GM12878 (cell line): ENCODE measurements around the gene PHF23. TPM values are rescaled to one million over a fixed set of nuclear protein-coding genes. Genes with fewer than 3 reads are reported as not detected.

Source experiments
- BACH1 ChIP-seq: fragments of 450-650 bp; IDR thresholded peaks from 2 replicates; pipeline ENCODE4 v1.6.1; 2017; ENCODE audit warnings: mild to moderate bottlenecking, borderline replicate concordance
- BHLHE40 ChIP-seq, 2 experiments: fragments of 450-650 bp in 1 of 2; IDR thresholded peaks; 2 replicates each; pipeline ENCODE4 v1.6.1; 2011 to 2017; ENCODE audit warnings: low read depth in 2 of 2, borderline replicate concordance in 1 of 2, improper control_type of control experiment in 1 of 2, low read length in 1 of 2, mild to moderate bottlenecking in 1 of 2
- BRCA1 ChIP-seq: IDR thresholded peaks from 2 replicates; pipeline ENCODE4 v1.6.1; 2011; ENCODE audit warnings: low read depth, low read length, improper control_type of control experiment
- EED ChIP-seq: sonication (generic); IDR thresholded peaks from 2 replicates; pipeline ENCODE4 v1.6.1; 2016; ENCODE audit warnings: antibody characterized with exemption, low read depth
- FOXM1 ChIP-seq: IDR thresholded peaks from 2 replicates; pipeline ENCODE4 v1.6.1; 2012; ENCODE audit warnings: low read depth, mild to moderate bottlenecking, inconsistent platforms, low read length, moderate library complexity
- GATAD2B ChIP-seq: fragments of 450-650 bp; conservative IDR thresholded peaks from 2 replicates; pipeline ENCODE4 v1.6.1; 2017; ENCODE audit warnings: low read depth, mild to moderate bottlenecking, moderate library complexity
- IKZF2 ChIP-seq, 2 experiments: fragments of 450-650 bp; IDR thresholded peaks; 2 replicates each; pipeline ENCODE4 v1.6.1; 2017; ENCODE audit warnings: mild to moderate bottlenecking in 2 of 2, moderate library complexity in 2 of 2
- JUND ChIP-seq: IDR thresholded peaks from 2 replicates; pipeline ENCODE4 v1.6.1; 2012; ENCODE audit warnings: low read depth, mild to moderate bottlenecking, low read length, improper control_type of control experiment, moderate library complexity
- MAX ChIP-seq: IDR thresholded peaks from 2 replicates; pipeline ENCODE4 v1.6.1; 2012; ENCODE audit warnings: low read depth, low read length, improper control_type of control experiment
- MEF2B ChIP-seq: fragments of 450-650 bp; IDR thresholded peaks from 2 replicates; pipeline ENCODE4 v1.6.1; 2018; ENCODE audit warnings: mild to moderate bottlenecking, moderate library complexity; ENCODE audit not compliant: partially characterized antibody, poor library complexity, severe bottlenecking
- MYB ChIP-seq: fragments of 150-350 bp; IDR thresholded peaks from 2 replicates; pipeline ENCODE4 v1.6.1; 2014; ENCODE audit warnings: mild to moderate bottlenecking, low read depth, low read length, borderline replicate concordance
- NBN ChIP-seq: fragments of 450-650 bp; IDR thresholded peaks from 2 replicates; pipeline ENCODE4 v1.6.1; 2016
- NFYA ChIP-seq: IDR thresholded peaks from 2 replicates; pipeline ENCODE4 v1.6.1; 2011; ENCODE audit warnings: low read depth, mild to moderate bottlenecking, low read length, improper control_type of control experiment, borderline replicate concordance
- NFYB ChIP-seq: IDR thresholded peaks from 2 replicates; pipeline ENCODE4 v1.6.1; 2011; ENCODE audit warnings: low read depth, mild to moderate bottlenecking, low read length, improper control_type of control experiment, moderate library complexity; ENCODE audit not compliant: insufficient read depth
- NKRF ChIP-seq: fragments of 450-650 bp; conservative IDR thresholded peaks from 2 replicates; pipeline ENCODE4 v1.6.1; 2017; ENCODE audit warnings: mild to moderate bottlenecking, moderate library complexity
- NR2C2 ChIP-seq: IDR thresholded peaks from 2 replicates; pipeline ENCODE4 v1.6.1; 2011; ENCODE audit warnings: borderline replicate concordance, low read depth; ENCODE audit not compliant: control insufficient read depth, insufficient read length
- RFX5 ChIP-seq: IDR thresholded peaks from 2 replicates; pipeline ENCODE4 v1.6.1; 2011; ENCODE audit warnings: low read depth, low read length, improper control_type of control experiment
- SMC3 ChIP-seq: IDR thresholded peaks from 2 replicates; pipeline ENCODE4 v1.6.1; 2011; ENCODE audit warnings: low read length, improper control_type of control experiment, borderline replicate concordance
- SREBF1 ChIP-seq: IDR thresholded peaks from 2 replicates; pipeline ENCODE4 v1.6.1; 2012; ENCODE audit warnings: mild to moderate bottlenecking, low read length
- SRF ChIP-seq, 2 experiments: IDR thresholded peaks; 2 replicates each; pipeline ENCODE4 v1.6.1; 2011; ENCODE audit warnings: low read depth in 2 of 2, low read length in 2 of 2, mild to moderate bottlenecking in 1 of 2, moderate library complexity in 1 of 2
- TCF3 ChIP-seq: IDR thresholded peaks from 2 replicates; pipeline ENCODE4 v1.6.1; 2012; ENCODE audit warnings: low read depth, mild to moderate bottlenecking, low read length, borderline replicate concordance; ENCODE audit not compliant: insufficient read depth
- TCF7 ChIP-seq: IDR thresholded peaks from 2 replicates; pipeline ENCODE4 v1.6.1; 2014; ENCODE audit warnings: antibody characterized with exemption, borderline replicate concordance
- WRNIP1 ChIP-seq: IDR thresholded peaks from 2 replicates; pipeline ENCODE4 v1.6.1; 2011; ENCODE audit warnings: low read depth, low read length, improper control_type of control experiment, borderline replicate concordance
- ZBTB11 ChIP-seq: fragments of 450-650 bp; formaldehyde crosslinking; IDR thresholded peaks from 2 replicates; pipeline ENCODE4 v1.5.0; 2022; ENCODE audit warnings: mild to moderate bottlenecking, missing genetic modification characterization
- ZNF207 ChIP-seq: fragments of 450-650 bp; IDR thresholded peaks from 2 replicates; pipeline ENCODE4 v1.6.1; 2014; ENCODE audit warnings: antibody characterized with exemption, mild to moderate bottlenecking, borderline replicate concordance
- ZNF217 ChIP-seq: fragments of 450-650 bp; IDR thresholded peaks from 2 replicates; pipeline ENCODE4 v1.6.1; 2017; ENCODE audit warnings: antibody characterized with exemption, mild to moderate bottlenecking
- polyA plus RNA-seq, 11 experiments: library from polyadenylated mRNA; depleted of rRNA in 4 of 11; unstranded in 6 of 11; stranded (reverse) in 5 of 11; fragments of >200 nt; fragmentation: Nextera tagmentation in 4 of 11; fragmentation: Illumina TruSeq in 1 of 11; extraction: Ambion mirVana in 4 of 11; extraction: Trizol in 1 of 11; gene quantifications; 1 replicate in 1 of 11; 2 replicates in 10 of 11; pipeline versions ENCODE4 v1.2.1 to v1.2.3, GENCODE V29; 2011 to 2016; ENCODE audit warnings: inconsistent platforms in 2 of 11, missing spikeins in 2 of 11, low read depth in 1 of 11
- total RNA-seq, 4 experiments: library from RNA; depleted of rRNA in 3 of 4; stranded (reverse); fragments of >200 nt in 3 of 4; fragmentation: Illumina TruSeq in 1 of 4; extraction: Trizol in 1 of 4; gene quantifications; 2 replicates each; pipeline versions ENCODE4 v1.2.1 to v1.2.3, GENCODE V29; 2013 to 2021

Gene PHF23
- total and polyA plus RNA-seq, 10 of the 15 experiments (the other 5 are each of a cell fraction or from before 2014, with no cell fraction given): 8.2 to 84.8 (median 32.6) TPM

GRCh38 chr17:7242717-7243452 is 3.6 kb upstream of the PHF23 start (continued):
- TF ChIP-seq NFYA: no peak
- TF ChIP-seq SREBF1: no peak
- peak; percentile 45 to 57; a peak in 3 of 4 replicates for TF ChIP-seq IKZF2 (IDR thresholded peaks at IDR 0.05)
- TF ChIP-seq TCF7: no peak
- no peak for TF ChIP-seq WRNIP1
- 0 out of 2 replicates have a peak, but pooled peaks have one; percentile 72 for TF ChIP-seq ZNF207
- no peak for TF ChIP-seq RFX5
- peak; percentile 58; the same call in 1 of the 2 replicates for TF ChIP-seq GATAD2B
- TF ChIP-seq MAX: peak; percentile 95
- no peak for TF ChIP-seq EED
- TF ChIP-seq JUND: no peak
- TF ChIP-seq MEF2B: peak; percentile 64
- no peak for TF ChIP-seq NR2C2
- TF ChIP-seq FOXM1: peak; percentile 77; the same call in 1 of the 2 replicates
- no peak for TF ChIP-seq BRCA1
- peak; percentile 95 to 97 for TF ChIP-seq BHLHE40 (IDR thresholded peaks at IDR 0.05; ENCODE audit: borderline replicate concordance in 1 of 2, low read depth in 2 of 2, low read length in 1 of 2)
- TF ChIP-seq BACH1: peak; percentile 78
- peak; percentile 98 for TF ChIP-seq NKRF
- TF ChIP-seq TCF3: peak; percentile 75
- peak; percentile 95 for TF ChIP-seq NBN
- no peak for TF ChIP-seq NFYB
- 0 out of 4 replicates have a peak, but pooled peaks of 1 of the 2 experiments have one; percentile 23 for TF ChIP-seq SRF (IDR thresholded peaks at IDR 0.05; ENCODE audit: low read depth in 2 of 2, low read length in 2 of 2)
- TF ChIP-seq MYB: no peak
- TF ChIP-seq ZNF217: peak; percentile 74
- TF ChIP-seq ZBTB11 (CRISPR knock-in tag): no peak
- TF ChIP-seq SMC3: no peak
